Measurements from ENCODE around the gene TMEM170B. TPM values are rescaled to one million over a fixed set of nuclear protein-coding genes. Genes with fewer than 3 reads are reported as not detected.
A peak's percentile ranks its signal among the peaks of the same experiment; 100 is the strongest.

Gene TMEM170B
- polyA plus RNA-seq, 2 of the 4 experiments (the other 2 are of a cell fraction): 2.5 to 3.2 TPM

DNA sequence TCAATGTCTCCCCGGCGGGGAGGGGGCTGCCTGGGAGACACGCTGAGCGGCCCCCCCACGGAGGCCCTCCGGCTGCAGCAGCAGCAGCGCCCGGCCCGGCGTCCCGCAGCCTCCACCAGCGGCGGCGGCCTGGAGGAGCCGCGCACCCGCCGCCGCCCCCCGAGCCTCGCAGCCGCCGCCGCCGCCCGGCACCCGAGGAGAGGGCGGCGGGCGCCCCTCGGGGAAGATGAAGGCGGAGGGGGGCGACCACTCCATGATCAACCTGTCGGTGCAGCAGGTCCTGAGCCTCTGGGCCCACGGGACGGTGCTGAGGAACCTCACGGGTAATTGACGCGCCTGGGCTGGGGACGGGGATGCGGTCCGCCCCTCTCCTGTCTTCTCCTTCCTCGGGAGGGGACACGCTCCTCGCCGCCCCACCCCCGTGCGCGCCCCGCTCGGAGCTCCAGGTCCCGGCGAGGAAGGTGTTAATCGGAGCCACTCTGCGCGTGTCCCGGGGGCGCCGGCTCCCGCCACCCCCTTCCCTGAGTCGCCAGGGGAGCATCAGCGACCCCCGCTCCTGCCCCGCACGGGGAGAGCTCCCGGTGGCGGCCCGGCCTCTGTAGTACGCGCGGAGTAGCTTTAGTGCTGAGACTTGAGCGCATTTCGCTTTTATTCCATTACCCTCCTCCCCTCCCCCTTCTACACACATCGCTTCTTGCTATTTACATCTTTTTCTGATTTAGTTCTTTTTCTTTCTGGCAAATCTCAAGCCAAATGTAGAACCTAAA is 686 bp downstream of the TMEM170B start:
- peak overlapping the region; percentile 77 for H3K4me3 ChIP-seq
- ATAC-seq (peak; percentile 43 to 47; a peak in 5 of 6 replicates), FAIRE-seq (no peak), DNase-seq (ENCODE audit: low read depth in 1 of 2, low spot score in 1 of 2) (peak in 1 of 2 experiments; percentile 8)
- H3K4me1 ChIP-seq: peaks cover 18% of the 10 kb centered on the region; the same call in 1 of the 3 replicates
- under 1% methylated on average over 23 of the region's 74 CpGs for WGBS (ENCODE audit: missing lambda C conversion rate)
- peak overlapping the region; percentile 69 to 88 for H3K27ac ChIP-seq
- peak overlapping the region; percentile 80 for H3K4me2 ChIP-seq
- TF ChIP-seq, protein P1, sequence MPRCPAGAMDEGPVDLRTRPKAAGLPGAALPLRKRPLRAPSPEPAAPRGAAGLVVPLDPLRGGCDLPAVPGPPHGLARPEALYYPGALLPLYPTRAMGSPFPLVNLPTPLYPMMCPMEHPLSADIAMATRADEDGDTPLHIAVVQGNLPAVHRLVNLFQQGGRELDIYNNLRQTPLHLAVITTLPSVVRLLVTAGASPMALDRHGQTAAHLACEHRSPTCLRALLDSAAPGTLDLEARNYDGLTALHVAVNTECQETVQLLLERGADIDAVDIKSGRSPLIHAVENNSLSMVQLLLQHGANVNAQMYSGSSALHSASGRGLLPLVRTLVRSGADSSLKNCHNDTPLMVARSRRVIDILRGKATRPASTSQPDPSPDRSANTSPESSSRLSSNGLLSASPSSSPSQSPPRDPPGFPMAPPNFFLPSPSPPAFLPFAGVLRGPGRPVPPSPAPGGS (IDR thresholded peaks at IDR 0.05): no peak
- TF ChIP-seq, protein P2, sequence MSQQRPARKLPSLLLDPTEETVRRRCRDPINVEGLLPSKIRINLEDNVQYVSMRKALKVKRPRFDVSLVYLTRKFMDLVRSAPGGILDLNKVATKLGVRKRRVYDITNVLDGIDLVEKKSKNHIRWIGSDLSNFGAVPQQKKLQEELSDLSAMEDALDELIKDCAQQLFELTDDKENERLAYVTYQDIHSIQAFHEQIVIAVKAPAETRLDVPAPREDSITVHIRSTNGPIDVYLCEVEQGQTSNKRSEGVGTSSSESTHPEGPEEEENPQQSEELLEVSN (IDR thresholded peaks at IDR 0.05; ENCODE audit: borderline replicate concordance, low read depth): no peak
- TF ChIP-seq, protein P3, sequence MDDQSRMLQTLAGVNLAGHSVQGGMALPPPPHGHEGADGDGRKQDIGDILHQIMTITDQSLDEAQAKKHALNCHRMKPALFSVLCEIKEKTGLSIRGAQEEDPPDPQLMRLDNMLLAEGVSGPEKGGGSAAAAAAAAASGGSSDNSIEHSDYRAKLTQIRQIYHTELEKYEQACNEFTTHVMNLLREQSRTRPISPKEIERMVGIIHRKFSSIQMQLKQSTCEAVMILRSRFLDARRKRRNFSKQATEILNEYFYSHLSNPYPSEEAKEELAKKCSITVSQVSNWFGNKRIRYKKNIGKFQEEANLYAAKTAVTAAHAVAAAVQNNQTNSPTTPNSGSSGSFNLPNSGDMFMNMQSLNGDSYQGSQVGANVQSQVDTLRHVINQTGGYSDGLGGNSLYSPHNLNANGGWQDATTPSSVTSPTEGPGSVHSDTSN (IDR thresholded peaks at IDR 0.05): no peak
- POLR2A ChIA-PET: no interaction called here
- H3K9me3 ChIP-seq: no peaks in the 10 kb centered on the region
- CTCF ChIA-PET: interaction anchor here (1.0 to 1.8 kb wide), 2 partner anchors 10 to 38 kb away, joined by 3 read pairs; no protein-coding TSS in a partner anchor

DNA sequence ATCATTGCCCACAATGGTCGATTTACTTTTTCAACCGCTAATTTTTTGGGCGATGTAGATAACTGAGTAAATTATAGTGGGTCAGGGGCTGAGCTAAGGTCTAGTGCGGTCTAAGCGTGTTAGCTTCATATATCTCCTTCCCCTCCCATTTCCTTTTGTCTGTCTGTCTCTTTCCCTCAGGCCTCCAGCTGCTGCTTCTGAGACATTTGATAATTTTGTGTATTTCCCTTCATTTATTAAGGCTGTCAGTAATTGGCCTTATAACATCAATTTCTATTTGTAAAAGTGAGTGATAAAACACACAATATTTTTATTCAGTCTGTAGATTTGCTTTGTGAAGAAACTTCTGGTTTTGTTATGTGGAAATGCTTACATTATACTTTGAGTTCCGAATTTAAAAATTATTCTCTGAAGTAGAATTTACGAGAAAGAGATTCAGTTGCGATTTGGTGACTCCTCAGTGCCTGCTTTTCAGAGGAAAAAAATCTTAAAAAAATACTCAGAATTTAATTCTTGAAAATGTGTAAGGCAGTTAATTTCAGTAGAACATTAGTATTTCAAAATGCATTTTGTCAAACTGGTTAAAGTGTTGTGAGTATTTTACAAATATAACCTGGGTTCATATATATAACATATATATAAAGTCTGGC is 1.4 kb downstream of the TMEM170B start:
- Histone ChIP-seq H3K27ac (peak overlapping the region in 1 of 2 experiments; percentile 88; a peak in 3 of 6 replicates), H3K4me3 (peak overlapping the region; percentile 77), H3K9me3 (no peaks in the 10 kb centered on the region), H3K4me1 (peaks cover 18% of the 10 kb centered on the region; the same call in 1 of the 3 replicates), H3K4me2 (peak overlapping the region; percentile 80)
- no peak for ATAC-seq
- 66% methylated on average over 8 of the region's 8 CpGs for WGBS (ENCODE audit: missing lambda C conversion rate)
- FAIRE-seq: no peak
- POLR2A ChIA-PET: no interaction called here
- CTCF ChIA-PET: interaction anchor here (1.0 to 1.8 kb wide), 2 partner anchors 10 to 37 kb away, joined by 3 read pairs; no protein-coding TSS in a partner anchor
- DNase-seq (ENCODE audit: low read depth in 1 of 2, low spot score in 1 of 2): no peak
- TF ChIP-seq MAFK (IDR thresholded peaks at IDR 0.05; ENCODE audit: partially characterized antibody) (no peak), HEYL (CRISPR knock-in tag; IDR thresholded peaks at IDR 0.05) (no peak), HOXB13 (CRISPR knock-in tag; IDR thresholded peaks at IDR 0.05; ENCODE audit: low read depth) (no peak), RNF2 (IDR thresholded peaks at IDR 0.05; ENCODE audit: borderline replicate concordance, low read depth) (no peak), MYC (IDR thresholded peaks at IDR 0.05; ENCODE audit: borderline replicate concordance, low read length) (no peak), EHF (CRISPR knock-in tag; IDR thresholded peaks at IDR 0.05) (no peak), POLR2A (IDR thresholded peaks at IDR 0.05; ENCODE audit: low read length) (no peak), RARB (CRISPR knock-in tag; IDR thresholded peaks at IDR 0.05) (no peak), EHMT2 (IDR thresholded peaks at IDR 0.05; ENCODE audit: low read depth) (no peak), SREBF2 (IDR thresholded peaks at IDR 0.05) (no peak), ZSCAN20 (CRISPR knock-in tag; IDR thresholded peaks at IDR 0.05) (no peak), BHLHE40 (IDR thresholded peaks at IDR 0.05; ENCODE audit: low read depth, low read length) (no peak), NFE2L2 (conservative IDR thresholded peaks at IDR 0.05; ENCODE audit: low read length) (no peak), CBX8 (IDR thresholded peaks at IDR 0.05) (no peak), POLR2AphosphoS2 (conservative IDR thresholded peaks at IDR 0.05; ENCODE audit: low read length) (no peak)
- TF ChIP-seq, protein P4, sequence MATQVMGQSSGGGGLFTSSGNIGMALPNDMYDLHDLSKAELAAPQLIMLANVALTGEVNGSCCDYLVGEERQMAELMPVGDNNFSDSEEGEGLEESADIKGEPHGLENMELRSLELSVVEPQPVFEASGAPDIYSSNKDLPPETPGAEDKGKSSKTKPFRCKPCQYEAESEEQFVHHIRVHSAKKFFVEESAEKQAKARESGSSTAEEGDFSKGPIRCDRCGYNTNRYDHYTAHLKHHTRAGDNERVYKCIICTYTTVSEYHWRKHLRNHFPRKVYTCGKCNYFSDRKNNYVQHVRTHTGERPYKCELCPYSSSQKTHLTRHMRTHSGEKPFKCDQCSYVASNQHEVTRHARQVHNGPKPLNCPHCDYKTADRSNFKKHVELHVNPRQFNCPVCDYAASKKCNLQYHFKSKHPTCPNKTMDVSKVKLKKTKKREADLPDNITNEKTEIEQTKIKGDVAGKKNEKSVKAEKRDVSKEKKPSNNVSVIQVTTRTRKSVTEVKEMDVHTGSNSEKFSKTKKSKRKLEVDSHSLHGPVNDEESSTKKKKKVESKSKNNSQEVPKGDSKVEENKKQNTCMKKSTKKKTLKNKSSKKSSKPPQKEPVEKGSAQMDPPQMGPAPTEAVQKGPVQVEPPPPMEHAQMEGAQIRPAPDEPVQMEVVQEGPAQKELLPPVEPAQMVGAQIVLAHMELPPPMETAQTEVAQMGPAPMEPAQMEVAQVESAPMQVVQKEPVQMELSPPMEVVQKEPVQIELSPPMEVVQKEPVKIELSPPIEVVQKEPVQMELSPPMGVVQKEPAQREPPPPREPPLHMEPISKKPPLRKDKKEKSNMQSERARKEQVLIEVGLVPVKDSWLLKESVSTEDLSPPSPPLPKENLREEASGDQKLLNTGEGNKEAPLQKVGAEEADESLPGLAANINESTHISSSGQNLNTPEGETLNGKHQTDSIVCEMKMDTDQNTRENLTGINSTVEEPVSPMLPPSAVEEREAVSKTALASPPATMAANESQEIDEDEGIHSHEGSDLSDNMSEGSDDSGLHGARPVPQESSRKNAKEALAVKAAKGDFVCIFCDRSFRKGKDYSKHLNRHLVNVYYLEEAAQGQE (IDR thresholded peaks at IDR 0.05): no peak
- TF ChIP-seq, protein P3 (IDR thresholded peaks at IDR 0.05): no peak
- TF ChIP-seq, protein P1 (IDR thresholded peaks at IDR 0.05): no peak

All from A549 (cell line).